HCT116 (cell line): Measurements from ENCODE around the gene TCFL5. TPM values are rescaled to one million over a fixed set of nuclear protein-coding genes. Genes with fewer than 3 reads are reported as not detected.

Source experiments
- ATAC-seq: fragments of 200-7000 bp; cut with Tn5 transposase; 2 replicates; pipeline ENCODE4 v1.9.1; 2020; ENCODE audit warnings: mild to moderate bottlenecking, moderate library complexity
- BruUV-seq: library from RNA; stranded (reverse); fragments of 400-500 nt; replicated peaks from 2 replicates; lab custom pipeline; 2021; lab: Mats Ljungman, UMichigan
- CTCF ChIA-PET: fragments of 300-600 bp; sonication (Branson Sonifier 250); formaldehyde crosslinking; loops from one replicate; lab custom pipeline; 2021; ENCODE audit warnings: antibody characterized with exemption; lab: Charles Lee
- POLR2A ChIA-PET: fragments of 300-600, 350-600 bp; sonication (Branson Sonifier 250); formaldehyde crosslinking; loops from one replicate; lab custom pipeline; 2021; ENCODE audit warnings: antibody characterized with exemption; lab: Charles Lee
- RAD21 ChIA-PET, 2 experiments: fragments of 300-600 bp; sonication (Branson Sonifier 250); formaldehyde crosslinking; loops; one replicate each; lab custom pipeline; 2023; ENCODE audit warnings: low total read pairs in 2 of 2; ENCODE audit not compliant: uncharacterized antibody in 2 of 2, unreplicated experiment in 2 of 2, low non-redundant PET in 1 of 2; lab: Charles Lee
- DNase-seq: peaks from one replicate; pipeline ENCODE4 v3.0.0-alpha.2; 2010; ENCODE audit warnings: low read depth, low spot score
- H2AFZ ChIP-seq: fragments of 200-600 bp; shearing (Covaris generic), sonication (generic); 2 replicates; pipeline ENCODE4 v1.6.1; 2017; ENCODE audit warnings: low read depth, mixed run types, mixed read lengths, antibody characterized with exemption, low read length; ENCODE audit not compliant: poor library complexity, severe bottlenecking
- H3K27ac ChIP-seq: 2 replicates; pipeline ENCODE4 v1.5.1; 2012; ENCODE audit warnings: low read depth, low read length
- H3K27me3 ChIP-seq: fragments of 200-600 bp; sonication (generic); 2 replicates; pipeline ENCODE4 v1.6.1; 2016; ENCODE audit warnings: mixed run types, low read length, mixed read lengths; ENCODE audit not compliant: insufficient read depth
- H3K36me3 ChIP-seq, 2 experiments: fragments of 200-500 bp in 1 of 2; fragments of 200-600 bp in 1 of 2; sonication (Bioruptor generic) in 1 of 2; sonication (generic) in 1 of 2; 2 replicates each; pipeline versions ENCODE4 v1.5.1 to v1.6.1; 2014 to 2016; ENCODE audit warnings: low read length in 2 of 2, inconsistent platforms in 1 of 2, mixed read lengths in 1 of 2, mixed run types in 1 of 2; ENCODE audit not compliant: insufficient read depth in 2 of 2, control insufficient read depth in 1 of 2
- H3K4me1 ChIP-seq, 2 experiments: fragments of 200-600 bp in 1 of 2; sonication (generic) in 1 of 2; 2 replicates each; pipeline versions ENCODE4 v1.5.1 to v1.6.1; 2012 to 2017; ENCODE audit warnings: low read length in 2 of 2, inconsistent platforms in 1 of 2, mild to moderate bottlenecking in 1 of 2, mixed read lengths in 1 of 2, mixed run types in 1 of 2, moderate library complexity in 1 of 2; ENCODE audit not compliant: insufficient read depth in 2 of 2, control insufficient read depth in 1 of 2
- H3K4me2 ChIP-seq: fragments of 200-600 bp; sonication (generic); 2 replicates; pipeline ENCODE4 v1.6.1; 2017; ENCODE audit warnings: mixed run types, low read length, mixed read lengths
- H3K4me3 ChIP-seq, 2 experiments: fragments of 200-600 bp in 1 of 2; sonication (generic) in 1 of 2; replicated peaks in 1 of 2; 2 replicates each; pipeline ENCODE4 v1.5.1; 2011 to 2016; ENCODE audit warnings: low read length in 2 of 2, control low read depth in 1 of 2, low read depth in 1 of 2, mild to moderate bottlenecking in 1 of 2, mixed read lengths in 1 of 2, mixed run types in 1 of 2
- H3K79me2 ChIP-seq: fragments of 200-600 bp; sonication (generic); 2 replicates; pipeline ENCODE4 v1.6.1; 2017; ENCODE audit warnings: mild to moderate bottlenecking, mixed run types, low read length, moderate library complexity, mixed read lengths; ENCODE audit not compliant: insufficient read depth
- H3K9ac ChIP-seq: fragments of 200-600 bp; sonication (generic); 2 replicates; pipeline ENCODE4 v1.6.1; 2016; ENCODE audit warnings: low read length, mixed read lengths
- H3K9me2 ChIP-seq: fragments of 200-600 bp; sonication (generic), shearing (Covaris generic); 2 replicates; pipeline ENCODE4 v1.6.1; 2017; ENCODE audit warnings: mixed run types, mild to moderate bottlenecking, moderate library complexity; ENCODE audit not compliant: insufficient read depth
- H3K9me3 ChIP-seq, 2 experiments: fragments of 200-500 bp in 1 of 2; fragments of 200-600 bp in 1 of 2; sonication (Bioruptor generic) in 1 of 2; sonication (generic) in 1 of 2; 2 replicates each; pipeline ENCODE4 v1.6.1; 2014 to 2017; ENCODE audit warnings: low read length in 2 of 2, mixed read lengths in 2 of 2, inconsistent platforms in 1 of 2, low read depth in 1 of 2, mild to moderate bottlenecking in 1 of 2, mixed run types in 1 of 2, moderate library complexity in 1 of 2; ENCODE audit not compliant: control insufficient read depth in 1 of 2, insufficient read depth in 1 of 2
- H4K20me1 ChIP-seq: fragments of 200-600 bp; sonication (generic), shearing (Covaris generic); 2 replicates; pipeline ENCODE4 v1.6.1; 2017; ENCODE audit warnings: mixed run types, mild to moderate bottlenecking, moderate library complexity; ENCODE audit not compliant: insufficient read depth
- ATF3 ChIP-seq: IDR thresholded peaks from 2 replicates; pipeline ENCODE4 v1.6.1; 2012
- CEBPB ChIP-seq: IDR thresholded peaks from 2 replicates; pipeline ENCODE4 v1.6.1; 2012; ENCODE audit warnings: low read depth
- CTCF ChIP-seq, 3 experiments: fragments of 200-600 bp in 1 of 3; sonication (generic) in 1 of 3; IDR thresholded peaks in 2 of 3; conservative IDR thresholded peaks in 1 of 3; 2 replicates each; pipeline ENCODE4 v1.5.1; 2012 to 2017; ENCODE audit warnings: low read depth in 2 of 3, low read length in 2 of 3, antibody characterized with exemption in 1 of 3, borderline replicate concordance in 1 of 3, control low read depth in 1 of 3, mild to moderate bottlenecking in 1 of 3, mixed read lengths in 1 of 3, mixed run types in 1 of 3, moderate library complexity in 1 of 3; ENCODE audit not compliant: insufficient read depth in 1 of 3
- EGR1 ChIP-seq: IDR thresholded peaks from 2 replicates; pipeline ENCODE4 v1.6.1; 2012; ENCODE audit warnings: low read depth
- FOSL1 ChIP-seq: IDR thresholded peaks from 2 replicates; pipeline ENCODE4 v1.6.1; 2012; ENCODE audit warnings: low read depth
- JUND ChIP-seq: IDR thresholded peaks from 2 replicates; pipeline ENCODE4 v1.6.1; 2012
- MAX ChIP-seq: IDR thresholded peaks from 2 replicates; pipeline ENCODE4 v1.6.1; 2012
- POLR2A ChIP-seq: IDR thresholded peaks from 2 replicates; pipeline ENCODE4 v1.7.0; 2011; ENCODE audit warnings: borderline replicate concordance; ENCODE audit not compliant: insufficient read depth, insufficient read length; ENCODE audit errors: extremely low read depth
- REST ChIP-seq: IDR thresholded peaks from 2 replicates; pipeline ENCODE4 v1.6.1; 2012; ENCODE audit warnings: low read depth
- YY1 ChIP-seq: IDR thresholded peaks from 2 replicates; pipeline ENCODE4 v1.6.1; 2011; ENCODE audit warnings: low read length, low read depth, moderate library complexity, mild to moderate bottlenecking; ENCODE audit not compliant: insufficient replicate concordance; ENCODE audit errors: extremely low read depth
- ZBTB33 ChIP-seq: IDR thresholded peaks from 2 replicates; pipeline ENCODE4 v1.6.1; 2011; ENCODE audit warnings: mild to moderate bottlenecking, low read length, moderate library complexity; ENCODE audit not compliant: insufficient replicate concordance; ENCODE audit errors: extremely low read depth
- ZFX ChIP-seq: fragments of 450-650 bp; IDR thresholded peaks from 2 replicates; pipeline ENCODE4 v1.6.1; 2017
- intact Hi-C: fragments of 100-400 bp; cut with micrococcal nuclease; formaldehyde crosslinking; loops from 2 replicates; pipeline ENCODE4 v1.10.0; 2022
- total RNA-seq: library from RNA; stranded (reverse); gene quantifications from one replicate; pipeline ENCODE4 v1.2.1, GENCODE V29; 2021; ENCODE audit not compliant: unreplicated experiment

The TCFL5 gene
- total RNA-seq, 1 experiment from 2014 or later, result 20.4 TPM

- Histone ChIP-seq H3K27me3 (no peaks in the 10 kb centered on the region), H3K4me3 (no peak overlapping the region)
- CTCF ChIA-PET, result interaction anchor here (2.1 kb wide), 1 partner anchor 13 kb away, joined by 6 read pairs; no protein-coding TSS in a partner anchor
- intact Hi-C loops, result loop anchor here (10.0 kb wide), 1 partner anchor 505 kb away; the partner anchor contains the start of gene ADRM1
- TF ChIP-seq ZFX (no peak), FOSL1 (no peak), JUND (no peak), ATF3 (no peak), REST (no peak), CEBPB (no peak), EGR1 (no peak), CTCF (IDR thresholded peaks at IDR 0.05 in 2 of 3, conservative IDR thresholded peaks at IDR 0.05 in 1 of 3; ENCODE audit: borderline replicate concordance in 1 of 3, insufficient read depth in 1 of 3, low read depth in 2 of 3, low read length in 2 of 3) (no peak), ZBTB33 (no peak), POLR2A (no peak), MAX (no peak), YY1 (no peak)
- TF ChIP-seq, all 23 proteins: peak for 0
- Histone ChIP-seq H3K9ac (no peak overlapping the region), H3K27ac (no peak overlapping the region; the same call in 1 of the 2 replicates), H3K4me2 (no peak overlapping the region), H3K9me2 (no peaks in the 10 kb centered on the region), H3K79me2 (peaks cover 58% of the 10 kb centered on the region), H3K36me3 (peaks cover 24 to 39% of the 10 kb centered on the region in 2 experiments), H4K20me1 (no peaks in the 10 kb centered on the region; the same call in 1 of the 2 replicates), H3K4me1 (peaks cover 14 to 30% of the 10 kb centered on the region in 2 experiments), H3K9me3 (no peaks in the 10 kb centered on the region), H2AFZ (no peak overlapping the region)
- BruUV-seq, result no TSS peak
- POLR2A ChIA-PET, result interaction anchor here (0.7 to 0.8 kb wide), 2 partner anchors 13 to 462 kb away, joined by 3 to 4 read pairs; no protein-coding TSS in a partner anchor
- ATAC-seq (no peak), DNase-seq (no peak)
- RAD21 ChIA-PET, result no interaction called here
These were observed 51.8 kb downstream of the TCFL5 start for GRCh38 chr20:62809530-62810428.
